Subcutaneous adipose tissue (tissue), 4 donors: ENCODE data around the gene ALOX12B. TPM values are rescaled to one million over a fixed set of nuclear protein-coding genes. Genes with fewer than 3 reads are reported as not detected.

ENCODE experiments used
- total RNA-seq, 4 donors: library from RNA; depleted of rRNA; stranded (reverse); fragments of >200 nt; gene quantifications; one replicate each; pipeline ENCODE4 v1.1.0, GENCODE V29; 2016
- TF ChIP-seq, protein P1 (sequence below): fragments of 450-650 bp; IDR thresholded peaks from one replicate; pipeline ENCODE4 v1.5.1; 2016; ENCODE audit warnings: low read depth, mild to moderate bottlenecking, control low read depth, antibody characterized with exemption, moderate library complexity

Gene ALOX12B
- total RNA-seq, 4 donors from 2014 or later, result not detected

GRCh38 chr17:8052256-8053252, 35.0 kb downstream of the ALOX12B start:
- TF ChIP-seq, protein P1, sequence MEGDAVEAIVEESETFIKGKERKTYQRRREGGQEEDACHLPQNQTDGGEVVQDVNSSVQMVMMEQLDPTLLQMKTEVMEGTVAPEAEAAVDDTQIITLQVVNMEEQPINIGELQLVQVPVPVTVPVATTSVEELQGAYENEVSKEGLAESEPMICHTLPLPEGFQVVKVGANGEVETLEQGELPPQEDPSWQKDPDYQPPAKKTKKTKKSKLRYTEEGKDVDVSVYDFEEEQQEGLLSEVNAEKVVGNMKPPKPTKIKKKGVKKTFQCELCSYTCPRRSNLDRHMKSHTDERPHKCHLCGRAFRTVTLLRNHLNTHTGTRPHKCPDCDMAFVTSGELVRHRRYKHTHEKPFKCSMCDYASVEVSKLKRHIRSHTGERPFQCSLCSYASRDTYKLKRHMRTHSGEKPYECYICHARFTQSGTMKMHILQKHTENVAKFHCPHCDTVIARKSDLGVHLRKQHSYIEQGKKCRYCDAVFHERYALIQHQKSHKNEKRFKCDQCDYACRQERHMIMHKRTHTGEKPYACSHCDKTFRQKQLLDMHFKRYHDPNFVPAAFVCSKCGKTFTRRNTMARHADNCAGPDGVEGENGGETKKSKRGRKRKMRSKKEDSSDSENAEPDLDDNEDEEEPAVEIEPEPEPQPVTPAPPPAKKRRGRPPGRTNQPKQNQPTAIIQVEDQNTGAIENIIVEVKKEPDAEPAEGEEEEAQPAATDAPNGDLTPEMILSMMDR, result no peak

DNA sequence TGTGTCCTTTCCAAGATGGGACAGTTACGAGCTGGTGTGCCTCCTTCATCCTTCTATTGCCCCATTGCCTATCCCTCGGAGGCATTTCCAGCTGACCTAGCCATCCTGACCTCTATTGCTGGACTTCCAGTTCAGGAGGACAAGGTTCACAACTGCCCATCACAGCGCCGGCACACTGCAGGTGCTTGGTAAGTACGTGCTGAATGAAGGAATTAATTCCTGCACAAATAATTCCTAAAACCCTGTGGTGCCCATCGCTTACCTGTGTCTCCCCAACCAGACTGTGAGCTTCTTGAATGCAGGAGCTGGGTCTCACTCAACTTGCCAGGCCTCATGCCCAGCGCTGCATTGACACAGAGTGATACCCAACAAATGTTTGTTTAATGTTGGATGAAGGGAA, 35.7 kb downstream of the ALOX12B start:
- TF ChIP-seq, protein P1, result no peak

- TF ChIP-seq, protein P1, result no peak
Measured at GRCh38 chr17:8048736-8049135, 38.8 kb downstream of the ALOX12B start.

GRCh38 chr17:8048236-8048635, 39.3 kb downstream of the ALOX12B start:
- TF ChIP-seq, protein P1, result no peak

DNA sequence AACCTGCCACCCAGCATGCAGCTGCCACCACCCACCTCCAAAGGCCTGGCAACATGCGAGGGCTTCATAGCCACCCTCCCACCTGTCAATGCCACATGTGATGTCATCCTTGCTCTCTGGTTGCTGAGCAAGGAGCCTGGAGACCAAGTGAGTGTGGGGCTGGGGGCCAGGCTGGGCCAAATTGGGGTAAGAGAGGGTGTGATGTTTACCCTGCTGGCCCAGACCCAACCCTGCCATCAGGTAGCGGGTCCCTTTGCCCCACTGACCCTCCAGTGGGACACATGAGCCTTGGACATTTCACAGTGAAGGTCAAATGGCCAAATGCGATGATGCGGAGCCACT, 39.8 kb downstream of the ALOX12B start:
- TF ChIP-seq, protein P1, result no peak

GRCh38 chr17:8046929-8047768, 40.4 kb downstream of the ALOX12B start:
- TF ChIP-seq, protein P1, result no peak
